Endothelial cell of umbilical vein (primary cell): Measurements from ENCODE around the gene TTC39A. TPM values are rescaled to one million over a fixed set of nuclear protein-coding genes. Genes with fewer than 3 reads are reported as not detected.

Experiments used
- BruUV-seq: library from RNA; stranded (reverse); fragments of 400-500 nt; replicated peaks from 2 replicates; lab custom pipeline; 2021; lab: Mats Ljungman, UMichigan
- CTCF ChIA-PET: fragments of 300-600, 350-600 bp; sonication (Branson Sonifier 250); formaldehyde crosslinking; loops from one replicate; lab custom pipeline; 2021; ENCODE audit warnings: antibody characterized with exemption, inconsistent platforms; lab: Charles Lee
- POLR2A ChIA-PET: fragments of 300-600, 350-600 bp; sonication (Branson Sonifier 250); formaldehyde crosslinking; loops from one replicate; lab custom pipeline; 2021; ENCODE audit warnings: antibody characterized with exemption, inconsistent platforms; lab: Charles Lee
- DNase-seq: peaks from one replicate; pipeline ENCODE4 v3.0.0-alpha.2; 2011; ENCODE audit warnings: low read depth, low spot score
- FAIRE-seq: peaks from 2 replicates; lab custom pipeline; 2011; peaks lifted over from hg19 to GRCh38; lab: Jason Lieb, UNC
- H2AFZ ChIP-seq: 2 replicates; pipeline ENCODE4 v1.6.0; 2012; ENCODE audit warnings: low read depth, low read length, control low read depth, inconsistent platforms
- H3K27ac ChIP-seq: 2 replicates; pipeline ENCODE4 v1.5.1; 2011; ENCODE audit warnings: low read depth, mild to moderate bottlenecking, control low read depth, low read length, moderate library complexity; ENCODE audit not compliant: insufficient read depth
- H3K27me3 ChIP-seq, 2 experiments: 2 replicates each; pipeline versions ENCODE4 v1.6.0 to v1.6.1; 2011; ENCODE audit warnings: low read length in 2 of 2, mixed read lengths in 1 of 2; ENCODE audit not compliant: control insufficient read depth in 2 of 2, insufficient read depth in 2 of 2
- H3K36me3 ChIP-seq, 2 experiments: 2 replicates in 1 of 2; 3 replicates in 1 of 2; pipeline ENCODE4 v1.5.1; 2011; ENCODE audit warnings: low read length in 2 of 2, mild to moderate bottlenecking in 1 of 2, moderate library complexity in 1 of 2; ENCODE audit not compliant: control insufficient read depth in 2 of 2, insufficient read depth in 2 of 2; ENCODE audit errors: extremely low read depth in 1 of 2
- H3K4me1 ChIP-seq: 3 replicates; pipeline ENCODE4 v1.5.1; 2011; ENCODE audit warnings: mild to moderate bottlenecking, low read length; ENCODE audit not compliant: control insufficient read depth, insufficient read depth; ENCODE audit errors: extremely low read depth
- H3K4me2 ChIP-seq: 2 replicates; pipeline ENCODE4 v1.6.1; 2011; ENCODE audit warnings: low read length, control low read depth, mixed read lengths; ENCODE audit not compliant: insufficient read depth
- H3K4me3 ChIP-seq, 3 experiments: fragments of 200-600 bp in 1 of 3; sonication (generic), shearing (Covaris generic) in 1 of 3; replicated peaks in 1 of 3; 2 replicates each; pipeline ENCODE4 v1.5.1; 2011 to 2016; ENCODE audit warnings: control low read depth in 3 of 3, low read length in 3 of 3, mild to moderate bottlenecking in 2 of 3, inconsistent platforms in 1 of 3, low read depth in 1 of 3, moderate library complexity in 1 of 3; ENCODE audit not compliant: insufficient read depth in 1 of 3
- H3K79me2 ChIP-seq: 2 replicates; pipeline ENCODE4 v1.6.0; 2012; ENCODE audit warnings: low read length, inconsistent platforms; ENCODE audit not compliant: control insufficient read depth, insufficient read depth
- H3K9ac ChIP-seq: replicated peaks from 2 replicates; pipeline ENCODE3; 2011; ENCODE audit warnings: low read length, control low read depth; ENCODE audit not compliant: insufficient read depth; ENCODE audit errors: extremely low read depth
- H3K9me1 ChIP-seq: replicated peaks from 3 replicates; pipeline ENCODE4 v1.6.0; 2011; ENCODE audit warnings: mild to moderate bottlenecking, low read length; ENCODE audit not compliant: control insufficient read depth, insufficient read depth; ENCODE audit errors: extremely low read depth
- H3K9me3 ChIP-seq: replicated peaks from 2 replicates; pipeline ENCODE4 v1.5.1; 2012; ENCODE audit warnings: low read length, inconsistent platforms; ENCODE audit not compliant: control insufficient read depth, insufficient read depth
- H4K20me1 ChIP-seq: replicated peaks from 2 replicates; pipeline ENCODE3; 2011; ENCODE audit warnings: mild to moderate bottlenecking, low read length; ENCODE audit not compliant: control insufficient read depth, insufficient read depth; ENCODE audit errors: extremely low read depth
- EZH2 ChIP-seq: IDR thresholded peaks from 2 replicates; pipeline ENCODE4 v1.6.1; 2012; ENCODE audit warnings: borderline replicate concordance, low read depth, mild to moderate bottlenecking, moderate library complexity, low read length, inconsistent platforms; ENCODE audit not compliant: severe bottlenecking
- FOS ChIP-seq: IDR thresholded peaks from 2 replicates; pipeline ENCODE4 v1.6.1; 2011; ENCODE audit warnings: mild to moderate bottlenecking, low read length, moderate library complexity, borderline replicate concordance; ENCODE audit not compliant: insufficient read depth
- GATA2 ChIP-seq: IDR thresholded peaks from 2 replicates; pipeline ENCODE4 v1.7.0; 2011; ENCODE audit warnings: low read depth, mild to moderate bottlenecking, moderate library complexity, mixed read lengths, low read length; ENCODE audit not compliant: insufficient read length, insufficient read depth
- JUN ChIP-seq: IDR thresholded peaks from 2 replicates; pipeline ENCODE4 v1.6.1; 2011; ENCODE audit warnings: borderline replicate concordance, low read depth; ENCODE audit not compliant: insufficient read length, insufficient read depth
- MAX ChIP-seq: IDR thresholded peaks from 2 replicates; pipeline ENCODE4 v1.6.1; 2011; ENCODE audit not compliant: insufficient read depth, insufficient read length
- MYC ChIP-seq: IDR thresholded peaks from one replicate; pipeline ENCODE4 v1.6.1; 2011; ENCODE audit warnings: mild to moderate bottlenecking, low read depth, low read length
- POLR2A ChIP-seq: IDR thresholded peaks from 2 replicates; pipeline ENCODE4 v1.6.1; 2012; ENCODE audit warnings: low read depth, mild to moderate bottlenecking, control low read depth, low read length
- POLR2AphosphoS5 ChIP-seq: IDR thresholded peaks from 2 replicates; pipeline ENCODE4 v1.6.1; 2012; ENCODE audit warnings: low read depth, mild to moderate bottlenecking, control low read depth, low read length, moderate library complexity; ENCODE audit not compliant: insufficient read depth
- dilution Hi-C: fragments of 300-500 bp; cut with MboI; formaldehyde crosslinking; loops from one replicate; pipeline ENCODE4 v1.15.0; 2019; ENCODE audit warnings: low sequenced_read_pairs; ENCODE audit not compliant: extremely low pct_ligation_motif_present
- intact Hi-C: fragments of 100-400 bp; cut with micrococcal nuclease; formaldehyde crosslinking; loops from one replicate; pipeline ENCODE4 v1.10.0; 2022
- polyA plus RNA-seq, 4 experiments: library from polyadenylated mRNA; depleted of rRNA in 3 of 4; stranded (reverse) in 3 of 4; unstranded in 1 of 4; fragments of >200 nt; gene quantifications; 2 replicates each; pipeline versions ENCODE4 v1.2.1 to v1.2.3, GENCODE V29; 2011 to 2012; ENCODE audit warnings: missing spikeins in 1 of 4
- total RNA-seq: library from RNA; stranded (reverse); gene quantifications from 2 replicates; pipeline ENCODE4 v1.2.3, GENCODE V29; 2021
- TF ChIP-seq, protein P1 (sequence below), 2 donors: IDR thresholded peaks; 1 replicate in 1 of 2; 2 replicates in 1 of 2; pipeline ENCODE4 v1.5.1; 2011; ENCODE audit warnings: low read length in 2 of 2, mild to moderate bottlenecking in 2 of 2, moderate library complexity in 2 of 2, control low read depth in 1 of 2, inconsistent platforms in 1 of 2, low read depth in 1 of 2; ENCODE audit not compliant: insufficient read depth in 1 of 2; ENCODE audit errors: extremely low read depth in 1 of 2

TTC39A gene
- total and polyA plus RNA-seq, 2 donors (not counting 3 experiments of a cell fraction or from before 2014, with no cell fraction given), result 1.1 to 1.7 TPM

- POLR2A ChIA-PET, result no interaction called here
- no TSS peak for BruUV-seq
- Histone ChIP-seq H3K79me2 (no peaks in the 10 kb centered on the region), H3K4me1 (peaks cover 35% of the 10 kb centered on the region), H3K36me3 (no peaks in the 10 kb centered on the region), H3K9me1 (no peaks in the 10 kb centered on the region), H4K20me1 (no peaks in the 10 kb centered on the region), H2AFZ (no peak overlapping the region), H3K4me3 (no peak overlapping the region), H3K27me3 (no peaks in the 10 kb centered on the region), H3K27ac (peak overlapping the region; percentile 93), H3K9ac (no peak overlapping the region), H3K9me3 (no peaks in the 10 kb centered on the region), H3K4me2 (no peak overlapping the region)
- FAIRE-seq (no peak), DNase-seq (no peak)
- CTCF ChIA-PET, result interaction anchor here (0.7 to 1.6 kb wide), 3 partner anchors 18 to 220 kb away, joined by 3 to 6 read pairs (median 3); no protein-coding TSS in a partner anchor
- TF ChIP-seq FOS, result no peak
- intact Hi-C loops, result no loop called here
- dilution Hi-C loops, result no loop called here
Measured at GRCh38 chr1:51314974-51315373, 15.4 kb downstream of the TTC39A start.

GRCh38 chr1:51313961-51314777 is 16.2 kb downstream of the TTC39A start:
- peak overlapping the region; percentile 49 for H3K4me2 ChIP-seq
- DNase-seq (peak; percentile 94), FAIRE-seq (peak; percentile 97)
- BruUV-seq, result TSS peak; percentile 92
- H4K20me1 ChIP-seq, result no peaks in the 10 kb centered on the region
- peaks cover 34% of the 10 kb centered on the region for H3K4me1 ChIP-seq
- dilution Hi-C loops (no loop called here), intact Hi-C loops (loop anchor here (2.0 kb wide), 1 partner anchor 17 kb away; the partner anchor contains the start of gene TTC39A)
- peak overlapping the region; percentile 44 for H3K9ac ChIP-seq
- H3K79me2 ChIP-seq, result no peaks in the 10 kb centered on the region
- H2AFZ ChIP-seq, result peak overlapping the region; percentile 75
- no peaks in the 10 kb centered on the region for H3K27me3 ChIP-seq
- no peaks in the 10 kb centered on the region for H3K9me1 ChIP-seq
- H3K4me3 ChIP-seq, result no peak overlapping the region
- TF ChIP-seq GATA2 (no peak), MAX (no peak), EZH2 (no peak), MYC (no peak), JUN (peak; percentile 46), FOS (peak; percentile 41), POLR2A (peak; percentile 46), POLR2AphosphoS5 (peak; percentile 36)
- TF ChIP-seq, protein P1, sequence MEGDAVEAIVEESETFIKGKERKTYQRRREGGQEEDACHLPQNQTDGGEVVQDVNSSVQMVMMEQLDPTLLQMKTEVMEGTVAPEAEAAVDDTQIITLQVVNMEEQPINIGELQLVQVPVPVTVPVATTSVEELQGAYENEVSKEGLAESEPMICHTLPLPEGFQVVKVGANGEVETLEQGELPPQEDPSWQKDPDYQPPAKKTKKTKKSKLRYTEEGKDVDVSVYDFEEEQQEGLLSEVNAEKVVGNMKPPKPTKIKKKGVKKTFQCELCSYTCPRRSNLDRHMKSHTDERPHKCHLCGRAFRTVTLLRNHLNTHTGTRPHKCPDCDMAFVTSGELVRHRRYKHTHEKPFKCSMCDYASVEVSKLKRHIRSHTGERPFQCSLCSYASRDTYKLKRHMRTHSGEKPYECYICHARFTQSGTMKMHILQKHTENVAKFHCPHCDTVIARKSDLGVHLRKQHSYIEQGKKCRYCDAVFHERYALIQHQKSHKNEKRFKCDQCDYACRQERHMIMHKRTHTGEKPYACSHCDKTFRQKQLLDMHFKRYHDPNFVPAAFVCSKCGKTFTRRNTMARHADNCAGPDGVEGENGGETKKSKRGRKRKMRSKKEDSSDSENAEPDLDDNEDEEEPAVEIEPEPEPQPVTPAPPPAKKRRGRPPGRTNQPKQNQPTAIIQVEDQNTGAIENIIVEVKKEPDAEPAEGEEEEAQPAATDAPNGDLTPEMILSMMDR (IDR thresholded peaks at IDR 0.05; ENCODE audit: extremely low read depth in 1 of 2, insufficient read depth in 1 of 2, low read depth in 1 of 2, low read length in 2 of 2), result no peak
- H3K36me3 ChIP-seq, result no peaks in the 10 kb centered on the region
- no peaks in the 10 kb centered on the region for H3K9me3 ChIP-seq
- ChIA-PET POLR2A (no interaction called here), CTCF (interaction anchor here (0.7 to 1.8 kb wide), 4 partner anchors 18 to 221 kb away, joined by 3 to 8 read pairs (median 4); no protein-coding TSS in a partner anchor)
- H3K27ac ChIP-seq, result peak overlapping the region; percentile 93
